ENCODE results near the gene C5orf58. TPM values are rescaled to one million over a fixed set of nuclear protein-coding genes. Genes with fewer than 3 reads are reported as not detected.
"Not testable (repeated sequence)": the region's sequence is repeated elsewhere in the genome, so short reads cannot be mapped to it uniquely, and the experiment has no call there.

C5orf58 gene
- total RNA-seq, 1 donor from 2014 or later, result not detected

GRCh38 chr5:170226661-170227060, 6.1 kb upstream of the C5orf58 start:
- intact Hi-C loops (cut with DNase I), result loop anchor here (5.0 to 10.0 kb wide), 3 partner anchors 41 to 198 kb away; no protein-coding TSS in a partner anchor
- H3K27me3 ChIP-seq, result no peaks in the 10 kb centered on the region
- H3K4me1 ChIP-seq, result no peaks in the 10 kb centered on the region
- no peak for DNase-seq (ENCODE audit: extremely low spot score in 2 of 2)
- H3K36me3 ChIP-seq, result no peaks in the 10 kb centered on the region
- no peaks in the 10 kb centered on the region for H3K9me3 ChIP-seq
- H3K27ac ChIP-seq, result peak overlapping the region; percentile 14
- TF ChIP-seq POLR2AphosphoS5 (IDR thresholded peaks at IDR 0.05; ENCODE audit: insufficient read depth in 1 of 2, low read depth in 1 of 2) (no peak), POLR2A (IDR thresholded peaks at IDR 0.05) (no peak)
- TF ChIP-seq, protein P1, sequence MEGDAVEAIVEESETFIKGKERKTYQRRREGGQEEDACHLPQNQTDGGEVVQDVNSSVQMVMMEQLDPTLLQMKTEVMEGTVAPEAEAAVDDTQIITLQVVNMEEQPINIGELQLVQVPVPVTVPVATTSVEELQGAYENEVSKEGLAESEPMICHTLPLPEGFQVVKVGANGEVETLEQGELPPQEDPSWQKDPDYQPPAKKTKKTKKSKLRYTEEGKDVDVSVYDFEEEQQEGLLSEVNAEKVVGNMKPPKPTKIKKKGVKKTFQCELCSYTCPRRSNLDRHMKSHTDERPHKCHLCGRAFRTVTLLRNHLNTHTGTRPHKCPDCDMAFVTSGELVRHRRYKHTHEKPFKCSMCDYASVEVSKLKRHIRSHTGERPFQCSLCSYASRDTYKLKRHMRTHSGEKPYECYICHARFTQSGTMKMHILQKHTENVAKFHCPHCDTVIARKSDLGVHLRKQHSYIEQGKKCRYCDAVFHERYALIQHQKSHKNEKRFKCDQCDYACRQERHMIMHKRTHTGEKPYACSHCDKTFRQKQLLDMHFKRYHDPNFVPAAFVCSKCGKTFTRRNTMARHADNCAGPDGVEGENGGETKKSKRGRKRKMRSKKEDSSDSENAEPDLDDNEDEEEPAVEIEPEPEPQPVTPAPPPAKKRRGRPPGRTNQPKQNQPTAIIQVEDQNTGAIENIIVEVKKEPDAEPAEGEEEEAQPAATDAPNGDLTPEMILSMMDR (IDR thresholded peaks at IDR 0.05), result no peak
- no peak overlapping the region for H3K4me3 ChIP-seq

GRCh38 chr5:170228762-170229435, 3.9 kb upstream of the C5orf58 start:
- no peak for DNase-seq (ENCODE audit: extremely low spot score in 2 of 2)
- Histone ChIP-seq H3K4me3 (no peak overlapping the region), H3K27me3 (no peaks in the 10 kb centered on the region), H3K27ac (no peak overlapping the region), H3K9me3 (no peaks in the 10 kb centered on the region), H3K36me3 (no peaks in the 10 kb centered on the region), H3K4me1 (no peaks in the 10 kb centered on the region)
- TF ChIP-seq POLR2AphosphoS5 (IDR thresholded peaks at IDR 0.05; ENCODE audit: insufficient read depth in 1 of 2, low read depth in 1 of 2) (no peak), POLR2A (IDR thresholded peaks at IDR 0.05) (no peak)
- TF ChIP-seq, protein P1 (IDR thresholded peaks at IDR 0.05), result no peak
- intact Hi-C loops (cut with DNase I), result loop anchor here (5.0 to 10.0 kb wide), 3 partner anchors 38 to 196 kb away; no protein-coding TSS in a partner anchor

DNA sequence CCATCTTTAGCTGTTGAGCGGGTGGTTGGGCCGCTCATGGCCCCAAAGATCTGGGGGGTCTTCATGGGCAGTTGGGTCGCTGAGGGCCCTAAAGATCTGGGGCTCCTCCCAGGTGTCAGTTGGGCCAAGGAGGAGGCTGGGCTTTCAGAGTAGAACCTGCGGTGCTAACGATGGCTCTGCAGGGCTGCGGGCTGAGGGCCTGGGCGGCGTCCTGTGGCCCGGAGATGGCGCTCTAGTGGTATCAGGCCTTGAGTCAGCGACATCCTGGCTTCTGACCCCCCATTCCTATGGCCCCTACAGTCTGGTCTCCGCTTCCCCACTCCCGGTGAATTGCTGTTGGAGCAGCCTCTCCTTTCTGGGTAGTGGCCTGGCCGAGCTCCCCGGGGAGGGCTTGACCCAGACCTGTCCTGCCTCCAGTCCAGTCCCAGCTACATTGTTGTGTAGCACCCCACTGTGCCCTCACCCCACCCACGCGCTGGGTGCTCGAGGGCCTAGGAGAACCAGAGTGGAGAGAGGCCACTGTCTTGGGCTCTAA, 640 bp downstream of the C5orf58 start:
- no peak for TF ChIP-seq POLR2A (IDR thresholded peaks at IDR 0.05)
- no peaks in the 10 kb centered on the region for H3K36me3 ChIP-seq
- H3K4me1 ChIP-seq, result no peaks in the 10 kb centered on the region
- intact Hi-C loops (cut with DNase I), result no loop called here
- DNase-seq (ENCODE audit: extremely low spot score in 2 of 2), result no peak
- H3K4me3 ChIP-seq, result no peak overlapping the region
- H3K27ac ChIP-seq, result no peak overlapping the region
- H3K9me3 ChIP-seq, result no peaks in the 10 kb centered on the region
- no peaks in the 10 kb centered on the region for H3K27me3 ChIP-seq

DNA sequence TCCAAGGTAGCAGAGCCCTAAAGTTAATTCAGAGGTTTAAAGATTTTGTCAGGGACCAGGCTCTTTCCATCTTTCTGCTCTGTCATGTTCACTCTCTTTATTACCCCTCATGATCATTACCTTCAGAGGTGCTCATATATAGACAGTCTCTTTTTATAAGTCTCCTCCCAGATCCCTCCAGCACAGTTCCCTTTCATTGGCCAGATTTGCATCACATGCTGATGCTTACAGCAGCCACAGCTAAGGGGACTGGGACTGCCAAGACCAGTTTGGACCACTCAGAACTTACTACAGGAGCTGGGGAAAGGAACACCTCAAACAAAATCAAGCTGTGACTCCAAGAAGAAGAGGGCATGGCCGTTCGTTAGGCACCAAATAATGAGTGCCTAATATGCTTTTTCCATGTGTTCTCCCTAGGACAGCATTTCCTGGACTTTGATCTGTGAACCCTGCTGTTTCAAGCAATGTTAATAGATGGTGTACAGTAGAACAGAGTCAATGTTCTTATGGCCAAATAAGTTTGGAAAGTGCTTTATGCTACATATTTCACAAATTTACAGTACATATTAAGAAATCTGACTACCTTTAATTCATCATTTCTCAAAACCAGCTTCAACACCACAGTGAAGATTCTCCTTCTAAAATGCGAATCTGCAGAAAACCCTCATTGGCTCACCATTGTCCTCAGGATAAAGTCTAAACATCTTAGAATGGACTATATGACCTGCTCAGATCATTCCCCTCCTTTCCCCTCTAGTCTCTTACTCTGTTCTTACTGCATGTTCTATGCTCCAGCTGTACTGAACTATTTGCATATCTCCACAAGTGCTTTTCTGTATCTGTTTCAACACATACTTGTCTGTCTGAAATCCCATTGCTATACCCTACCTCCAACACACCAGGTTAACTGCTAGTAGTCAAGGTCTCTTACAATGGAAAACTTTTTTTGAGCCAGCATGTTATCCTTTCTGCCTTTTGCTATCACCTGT, 3.4 kb downstream of the C5orf58 start:
- TF ChIP-seq POLR2AphosphoS5 (IDR thresholded peaks at IDR 0.05; ENCODE audit: insufficient read depth in 1 of 2, low read depth in 1 of 2) (no peak), POLR2A (IDR thresholded peaks at IDR 0.05) (no peak)
- TF ChIP-seq, protein P1 (IDR thresholded peaks at IDR 0.05), result no peak
- H3K27me3 ChIP-seq, result no peaks in the 10 kb centered on the region
- no peak overlapping the region for H3K27ac ChIP-seq
- DNase-seq (ENCODE audit: extremely low spot score in 2 of 2), result no peak
- H3K4me3 ChIP-seq, result no peak overlapping the region
- no peaks in the 10 kb centered on the region for H3K4me1 ChIP-seq
- no peaks in the 10 kb centered on the region for H3K9me3 ChIP-seq
- intact Hi-C loops (cut with DNase I), result no loop called here
- no peaks in the 10 kb centered on the region for H3K36me3 ChIP-seq

DNA sequence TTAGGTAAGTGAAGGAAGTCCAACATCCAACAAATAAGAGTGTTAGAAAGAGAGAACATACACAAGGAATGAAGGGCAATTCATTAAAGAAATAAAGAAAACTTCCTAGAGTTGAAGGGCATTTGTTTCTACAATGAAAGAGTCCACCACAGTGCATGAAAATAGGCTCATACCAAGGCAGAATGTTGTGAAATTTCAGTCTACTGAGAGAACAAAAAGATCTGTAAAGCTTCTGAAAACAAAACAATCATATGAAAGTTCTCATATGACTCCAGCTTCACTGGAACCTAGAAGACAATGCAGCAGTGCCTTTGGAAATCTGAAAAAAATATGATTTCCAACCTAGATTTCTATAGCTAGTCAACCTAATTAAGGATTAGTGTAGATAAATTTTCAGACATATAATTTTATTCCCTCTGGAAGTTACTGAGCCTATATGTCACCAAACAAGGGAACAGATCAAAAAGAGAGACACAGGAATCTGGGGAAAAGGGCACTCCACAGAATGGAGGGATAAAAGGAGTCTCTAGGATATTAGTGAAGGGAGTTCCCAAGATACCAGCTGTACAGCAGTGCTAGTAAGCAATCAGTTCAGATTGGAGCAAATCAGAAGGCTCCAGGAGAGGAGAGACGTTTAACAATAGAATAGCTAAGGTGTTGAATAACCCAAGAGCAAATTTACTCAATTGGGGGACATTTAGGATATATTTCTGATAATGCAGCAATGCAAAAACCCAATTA, 5.8 kb downstream of the C5orf58 start:
- Histone ChIP-seq H3K36me3 (no peaks in the 10 kb centered on the region), H3K27ac (no peak overlapping the region), H3K9me3 (no peaks in the 10 kb centered on the region), H3K4me1 (no peaks in the 10 kb centered on the region), H3K27me3 (no peaks in the 10 kb centered on the region), H3K4me3 (no peak overlapping the region)
- TF ChIP-seq POLR2A (IDR thresholded peaks at IDR 0.05) (no peak), POLR2AphosphoS5 (IDR thresholded peaks at IDR 0.05; ENCODE audit: insufficient read depth in 1 of 2, low read depth in 1 of 2) (peak in 1 of 2 donors; percentile 22)
- intact Hi-C loops (cut with DNase I), result no loop called here
- DNase-seq (ENCODE audit: extremely low spot score in 2 of 2), result no peak

DNA sequence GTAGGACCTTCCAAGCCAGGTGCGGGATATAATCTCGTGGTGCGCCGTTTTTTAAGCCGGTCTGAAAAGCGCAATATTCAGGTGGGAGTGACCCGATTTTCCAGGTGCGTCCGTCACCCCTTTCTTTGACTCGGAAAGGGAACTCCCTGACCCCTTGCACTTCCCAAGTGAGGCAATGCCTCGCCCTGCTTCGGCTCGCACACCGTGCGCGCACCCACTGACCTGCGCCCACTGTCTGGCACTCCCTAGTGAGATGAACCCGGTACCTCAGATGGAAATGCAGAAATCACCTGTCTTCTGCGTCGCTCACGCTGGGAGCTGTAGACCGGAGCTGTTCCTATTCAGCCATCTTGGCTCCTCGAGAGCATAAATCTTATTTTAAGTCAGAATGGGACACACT, 12.7 kb downstream of the C5orf58 start:
- H3K4me3 ChIP-seq; H3K36me3 ChIP-seq; H3K27ac ChIP-seq; DNase-seq (ENCODE audit: extremely low spot score in 2 of 2); intact Hi-C loops (cut with DNase I); H3K9me3 ChIP-seq; H3K27me3 ChIP-seq: not testable (repeated sequence)
- H3K4me1 ChIP-seq, result peaks cover 33% of the 10 kb centered on the region

Measured in vagina (tissue), 2 donors.